ENCODE data around the gene ERBB4.
"Not testable (repeated sequence)": the region's sequence is repeated elsewhere in the genome, so short reads cannot be mapped to it uniquely, and the experiment has no call there.

Gene ERBB4

DNA sequence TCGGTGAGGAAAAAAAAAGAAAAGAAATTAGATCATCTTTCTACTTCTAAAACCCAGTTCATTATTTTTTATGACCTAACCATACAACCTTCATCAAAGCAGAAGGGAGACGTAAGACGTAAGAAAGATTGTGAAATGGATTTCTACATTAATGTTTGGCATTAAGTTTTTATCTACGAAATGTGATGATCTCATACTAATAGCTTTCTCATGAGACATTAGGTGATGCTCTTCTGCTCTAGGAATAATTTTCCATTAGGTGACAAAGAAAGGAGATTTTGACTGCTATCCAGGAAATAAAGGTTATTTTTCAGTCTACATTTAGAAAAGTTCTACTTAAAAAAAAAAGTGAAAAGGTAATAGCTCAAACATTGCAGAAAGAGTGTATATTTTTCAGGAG lies 748.6 kb downstream of the ERBB4 start:
- DNase-seq = no peak

DNA sequence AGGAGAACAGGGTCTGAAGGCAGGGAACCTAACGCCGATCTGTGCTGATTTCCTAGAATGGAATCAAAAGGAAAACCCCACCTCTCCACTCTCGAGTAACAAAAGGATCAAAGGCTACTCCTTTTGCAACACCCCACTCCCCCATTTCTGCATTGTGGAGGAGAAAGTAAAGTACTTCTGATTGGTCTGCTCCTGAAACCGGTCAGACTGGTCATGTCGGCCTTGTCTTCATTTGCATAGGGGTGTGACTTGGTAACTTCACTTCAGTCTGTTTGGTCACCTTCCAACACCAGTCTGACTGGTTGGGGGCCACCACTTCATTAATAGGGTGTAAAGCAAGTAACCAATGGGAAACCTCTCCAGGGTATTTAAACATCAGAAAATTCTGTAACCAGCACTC lies 771.9 kb downstream of the ERBB4 start:
- no peak for DNase-seq

DNA sequence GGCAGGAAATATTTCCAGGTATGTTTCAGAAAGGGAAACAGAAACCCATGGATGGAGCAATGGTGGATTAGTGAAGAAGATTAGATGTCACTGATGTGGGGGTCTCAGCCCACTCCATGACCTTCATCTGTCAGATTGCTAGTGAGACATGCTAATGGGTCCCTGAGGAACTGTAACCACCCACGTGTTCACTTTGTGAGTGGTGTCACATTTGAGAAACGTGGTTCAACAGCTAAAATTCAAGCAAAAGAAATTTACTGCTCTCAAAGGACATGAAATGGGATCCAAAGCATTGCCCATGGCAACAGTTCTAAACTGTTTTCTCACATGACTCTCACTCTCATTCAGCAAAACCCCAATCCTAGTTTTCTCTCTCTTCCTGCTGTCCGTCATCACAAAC lies 776.1 kb downstream of the ERBB4 start:
- DNase-seq = no peak

DNA sequence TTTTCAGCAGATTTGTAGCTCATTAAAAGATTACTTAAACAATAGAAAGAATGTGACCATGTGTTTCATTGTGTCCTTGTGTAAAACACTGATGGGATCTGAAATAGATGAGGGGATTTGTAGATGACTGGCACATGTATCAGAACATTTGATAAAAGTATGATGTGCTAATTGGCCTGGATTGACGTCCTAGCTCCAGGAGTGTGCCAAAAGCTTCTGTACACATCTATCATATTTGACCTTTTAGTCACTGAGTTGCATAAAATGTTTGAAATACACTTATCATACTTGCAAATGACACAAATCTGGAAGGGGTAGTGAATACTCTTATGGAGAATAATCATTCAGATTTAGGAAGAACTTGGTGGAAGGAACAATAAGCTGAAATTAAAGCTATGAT lies 778.5 kb downstream of the ERBB4 start:
- DNase-seq = no peak

DNA sequence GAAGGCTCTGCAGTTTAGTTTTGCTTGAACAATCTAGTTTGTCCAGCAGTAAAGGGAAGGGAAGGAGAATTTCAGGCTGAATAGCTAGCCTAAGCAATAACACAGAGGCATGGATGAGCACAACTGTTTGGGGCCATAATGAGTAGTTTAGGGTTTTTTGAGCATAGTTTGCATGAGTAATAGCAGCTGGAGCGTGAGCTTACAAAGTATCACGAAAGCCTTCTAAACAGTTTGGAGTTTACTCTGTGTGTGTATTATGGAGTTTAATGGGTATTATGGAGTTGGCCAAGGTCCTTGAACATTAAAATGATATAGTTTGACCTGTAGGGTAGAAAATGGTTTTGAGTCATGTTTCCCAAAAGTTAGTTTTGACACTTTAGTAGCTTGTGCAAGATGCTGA lies 782.3 kb downstream of the ERBB4 start:
- no peak for DNase-seq

DNA sequence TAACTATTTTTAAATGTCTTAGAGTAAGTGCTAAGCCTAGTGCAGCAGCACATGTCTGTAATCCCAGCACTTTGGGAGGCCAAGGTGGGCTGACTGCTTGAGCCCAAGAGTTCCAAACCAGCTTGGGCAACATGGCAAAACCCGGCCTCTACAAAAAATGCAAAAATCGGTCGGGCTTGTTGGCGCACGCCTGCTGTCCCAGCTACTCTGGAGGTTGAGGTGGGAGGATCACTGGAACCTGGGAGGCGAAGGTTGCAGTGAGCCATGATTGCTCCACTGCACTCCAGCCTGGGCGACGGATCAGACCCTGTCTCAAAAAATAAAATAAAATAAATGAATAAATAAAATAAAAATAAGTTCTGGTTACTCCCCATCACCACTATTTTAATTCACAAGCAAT lies 783.4 kb downstream of the ERBB4 start:
- DNase-seq = no peak

DNA sequence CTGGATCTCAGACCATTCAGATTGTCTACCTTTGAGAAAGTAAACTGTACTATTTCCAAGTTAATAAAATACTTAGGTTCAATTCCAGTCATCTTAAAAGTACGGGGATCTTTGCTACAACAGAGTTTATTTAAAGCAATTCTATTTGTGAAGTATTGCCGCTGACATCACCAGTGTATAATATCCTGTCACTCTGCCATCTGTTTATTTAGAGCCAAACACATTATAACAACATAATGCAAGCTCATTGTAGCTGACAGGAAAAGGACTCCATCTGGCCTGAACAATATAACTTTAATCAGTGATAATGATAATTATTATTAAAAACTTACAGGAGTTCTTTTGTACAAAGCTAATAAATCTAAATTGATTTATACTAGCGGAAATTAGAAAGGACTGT lies 786.8 kb downstream of the ERBB4 start:
- no peak for DNase-seq

DNA sequence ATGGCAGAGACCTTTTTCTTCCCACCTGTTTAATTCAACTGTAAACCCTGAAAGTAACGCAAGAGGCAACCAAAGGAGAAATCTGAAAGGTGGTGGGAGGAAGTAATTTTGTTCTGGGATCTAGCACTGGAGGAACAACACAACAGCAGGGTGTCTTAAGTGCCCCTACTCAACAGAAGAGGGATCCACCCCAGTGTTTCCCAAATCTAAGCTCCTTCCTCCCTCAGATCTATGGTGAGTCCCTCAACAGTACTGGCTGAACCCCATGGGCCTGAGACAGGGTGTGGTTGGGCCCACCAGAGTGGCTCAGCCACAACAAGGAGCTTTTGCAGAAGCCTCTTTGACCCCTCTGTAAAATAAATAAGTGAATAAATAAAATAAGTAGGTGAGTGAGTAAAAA lies 790.3 kb downstream of the ERBB4 start:
- DNase-seq = no peak

DNA sequence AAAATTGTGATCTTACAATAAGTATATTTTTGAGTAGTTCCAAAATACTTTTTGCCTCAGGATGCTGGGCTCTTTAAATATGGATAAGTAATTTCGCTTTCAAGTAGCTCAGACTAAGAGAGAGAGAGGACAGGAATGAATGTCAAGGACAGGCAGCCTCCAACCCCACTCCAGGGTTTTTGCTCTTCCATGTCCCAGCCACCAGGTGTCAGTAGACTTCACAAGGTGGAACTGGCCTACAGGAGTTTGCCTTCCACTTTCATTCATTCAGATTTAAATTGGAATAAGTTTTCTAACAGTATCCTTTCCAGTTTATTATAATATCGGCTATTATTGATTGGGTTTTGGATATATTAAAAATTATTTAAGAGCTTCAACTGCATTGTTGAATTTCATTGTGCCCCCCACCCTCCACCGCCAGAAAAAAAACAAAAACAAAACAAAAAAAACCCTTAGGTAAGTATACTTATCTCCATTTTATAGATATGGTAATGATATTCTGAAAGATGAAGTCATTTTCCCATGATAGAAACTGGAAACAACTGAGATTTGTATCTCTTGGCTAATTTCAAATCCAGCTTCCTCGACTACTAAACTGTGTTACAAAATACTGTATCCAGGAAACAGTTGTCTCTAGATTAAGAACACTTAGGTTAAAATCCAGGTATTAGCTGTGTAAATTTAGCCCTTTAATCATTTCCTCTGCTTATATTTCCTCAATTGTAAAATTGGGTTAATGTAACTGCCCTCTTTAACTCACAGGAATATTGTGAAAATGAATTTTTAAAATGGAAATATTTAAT lies 793.1 kb downstream of the ERBB4 start:
- no peak for DNase-seq

DNA sequence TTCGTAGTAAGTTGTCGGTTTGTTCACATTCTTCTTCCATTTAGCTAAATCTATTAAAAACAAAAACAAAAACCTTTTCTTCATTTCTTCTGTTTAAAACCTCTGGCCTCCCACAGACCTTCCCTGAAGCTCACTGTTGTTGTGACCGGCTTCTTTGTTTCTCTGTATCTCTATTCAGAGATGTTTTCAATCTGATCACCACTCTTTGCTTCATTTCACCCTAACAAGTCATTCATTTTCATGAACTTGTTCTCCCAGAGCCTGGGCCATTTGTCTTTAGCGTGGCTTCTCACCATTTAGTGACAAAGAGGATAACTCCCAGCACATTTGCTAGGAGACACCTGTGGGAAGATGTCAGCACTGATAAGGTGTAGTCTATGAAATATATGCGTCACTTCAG lies 794.2 kb downstream of the ERBB4 start:
- no peak for DNase-seq

DNA sequence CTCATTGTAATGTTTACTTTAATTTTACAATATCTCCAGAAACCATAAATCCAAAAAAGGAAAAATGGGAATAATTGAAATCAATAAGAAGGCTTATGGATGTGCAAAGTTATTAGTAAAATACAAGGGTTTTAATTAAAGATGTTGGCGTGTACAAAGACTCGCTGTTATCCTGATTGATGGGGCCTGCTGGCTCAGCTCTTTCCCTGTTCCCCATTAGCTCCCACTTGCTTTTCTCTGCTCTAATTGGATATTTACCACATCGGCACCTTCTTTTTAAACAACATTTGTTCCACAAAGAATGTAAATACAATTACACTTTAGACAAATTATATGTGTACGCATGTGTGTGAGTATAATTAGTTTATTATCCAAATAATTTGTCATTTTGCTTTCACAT lies 796.6 kb downstream of the ERBB4 start:
- no peak for DNase-seq

DNA sequence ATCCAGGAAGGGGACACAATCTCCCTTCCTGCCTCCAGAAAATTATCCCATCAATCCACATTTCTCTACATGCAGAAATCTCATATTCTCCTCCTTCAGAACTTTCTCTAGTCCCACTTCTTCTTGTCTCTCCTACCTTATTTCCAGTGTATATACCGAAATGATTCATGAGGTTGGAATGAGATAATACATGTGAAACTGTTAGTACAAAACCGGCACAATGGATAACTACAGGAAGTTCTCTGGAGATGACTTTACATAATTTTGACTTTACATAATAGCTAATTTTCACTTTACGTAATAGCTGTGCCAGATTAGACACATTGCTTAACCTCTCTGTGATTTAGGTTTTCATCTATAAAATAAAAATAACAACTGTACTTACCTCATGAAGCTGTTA lies 801.3 kb downstream of the ERBB4 start:
- no peak for DNase-seq

DNA sequence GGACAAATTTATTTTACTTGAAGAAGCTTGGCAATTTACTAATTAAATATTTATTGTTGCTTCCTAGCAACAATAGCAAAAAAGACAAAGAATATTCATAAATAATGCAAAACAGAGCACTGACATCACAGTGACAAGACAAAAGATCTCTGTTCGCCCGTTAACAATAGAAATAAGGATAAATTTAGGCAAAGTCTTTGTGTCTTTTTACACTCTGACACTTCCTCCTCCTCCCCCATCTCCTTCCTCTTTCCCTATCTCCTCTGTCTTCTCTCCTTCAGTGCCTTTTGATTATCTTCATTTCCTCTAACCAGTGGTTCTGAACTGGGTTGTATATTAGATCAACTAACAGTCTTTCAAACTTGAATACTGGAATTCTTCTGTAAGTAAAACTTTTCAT lies 808.4 kb downstream of the ERBB4 start:
- no peak for DNase-seq

DNA sequence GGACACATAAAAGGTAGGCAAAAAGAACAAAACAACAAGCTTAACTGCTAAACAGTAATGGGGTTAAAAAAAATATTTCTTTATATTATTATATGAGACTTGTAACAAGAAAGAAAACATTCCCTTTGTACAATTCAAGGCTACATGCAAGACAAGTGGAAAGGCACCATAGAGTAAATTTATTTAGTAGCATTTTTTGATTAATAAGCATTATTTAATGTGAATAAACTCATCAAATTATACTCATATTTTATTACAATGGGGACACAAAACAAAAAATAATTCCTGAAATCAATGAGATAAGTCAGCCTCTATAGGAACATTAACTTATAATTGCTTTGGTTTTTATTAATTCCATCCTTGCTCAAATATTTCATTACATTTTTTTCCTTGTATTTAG lies 809.2 kb downstream of the ERBB4 start:
- no peak for DNase-seq

DNA sequence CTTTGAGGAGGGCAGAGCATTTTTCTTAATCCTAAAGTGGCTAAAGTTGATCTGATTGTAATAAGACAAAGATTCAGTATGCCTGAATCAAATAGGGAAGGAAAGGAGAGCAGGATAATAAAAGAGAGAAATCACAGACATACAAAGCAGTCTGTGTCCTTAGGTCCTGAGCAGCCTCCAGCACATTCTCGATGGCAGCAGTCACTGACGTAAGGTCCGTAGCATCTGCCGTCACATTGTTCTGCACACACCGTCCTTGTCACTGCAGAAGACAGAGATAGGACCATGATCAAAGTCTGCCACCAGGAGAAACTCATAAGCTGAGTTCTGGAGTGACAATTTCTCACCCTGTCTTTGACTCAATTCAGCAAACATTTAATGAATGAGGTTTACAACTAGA lies 813.7 kb downstream of the ERBB4 start:
- no peak for DNase-seq

DNA sequence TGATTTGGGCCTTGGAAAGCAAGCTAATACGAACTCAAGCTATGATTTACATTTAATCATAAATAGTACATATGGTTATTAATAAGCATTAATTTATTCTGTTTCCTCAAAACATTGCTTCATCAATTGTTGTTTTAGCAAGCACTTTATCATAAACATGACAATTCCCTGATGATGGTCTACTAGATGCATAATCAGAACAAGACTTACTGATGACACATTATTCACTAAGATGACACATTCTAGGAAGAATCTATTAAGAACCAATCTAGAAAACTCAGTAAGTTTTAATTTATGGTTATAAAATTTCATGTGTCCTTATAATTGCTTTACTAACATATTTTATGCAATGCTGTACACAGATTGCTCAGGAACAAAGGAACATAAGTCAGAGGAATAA lies 815.2 kb downstream of the ERBB4 start:
- no peak for DNase-seq

DNA sequence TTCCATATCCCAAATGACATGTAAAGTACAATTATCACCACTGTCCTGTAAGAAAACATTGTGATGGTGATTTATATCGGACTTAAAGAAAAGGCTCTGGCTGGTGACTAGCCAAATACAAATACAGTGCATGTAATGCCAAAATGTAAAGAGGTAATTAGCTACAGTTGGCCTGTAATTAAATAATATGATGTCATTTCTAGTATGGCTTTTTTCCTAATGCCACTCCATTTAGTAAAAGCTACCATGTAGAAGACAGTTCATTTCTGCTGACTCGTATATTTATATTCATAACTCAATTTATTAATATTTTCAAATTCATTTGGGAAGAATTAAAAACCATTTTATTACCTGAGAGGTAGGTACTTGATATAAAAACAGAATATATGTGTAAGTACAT lies 815.7 kb downstream of the ERBB4 start:
- no peak for DNase-seq

DNA sequence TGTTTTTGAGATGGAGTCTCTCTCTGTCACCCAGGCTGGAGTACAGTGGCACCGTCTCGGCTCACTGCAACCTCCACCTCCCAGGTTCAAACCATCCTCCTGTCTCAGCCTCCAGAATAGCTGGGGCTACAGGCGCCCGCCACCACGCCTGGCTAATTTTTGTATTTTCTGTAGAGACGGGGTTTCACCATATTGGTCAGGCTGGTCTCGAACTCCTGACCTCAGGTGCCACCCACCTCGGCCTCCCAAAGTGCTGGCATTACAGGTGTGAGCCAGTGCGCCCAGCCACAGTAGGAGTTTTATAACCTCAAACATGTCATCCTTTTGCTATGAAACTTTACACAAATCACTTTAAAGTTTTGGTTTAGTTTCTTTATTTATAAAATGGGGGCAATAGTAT lies 816.7 kb downstream of the ERBB4 start:
- DNase-seq = not testable (repeated sequence)

DNA sequence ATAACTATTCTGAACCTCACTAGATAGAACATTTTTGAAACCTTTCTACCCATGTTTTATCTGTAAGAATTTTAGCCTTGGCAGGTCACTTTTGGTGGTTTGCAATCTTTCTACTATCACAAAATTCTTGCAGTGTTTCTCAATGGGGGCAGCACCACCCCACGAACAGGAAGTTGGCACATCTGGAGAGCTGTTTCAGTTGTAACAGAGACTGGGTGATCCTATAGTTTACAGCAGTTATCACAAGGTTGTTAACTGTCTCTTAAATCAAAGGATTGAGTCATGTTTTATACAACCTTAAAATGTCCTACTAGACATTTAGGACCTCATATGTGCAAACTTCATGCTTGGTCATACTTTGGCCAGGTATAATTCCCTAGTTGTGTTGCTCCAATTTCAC lies 829.2 kb downstream of the ERBB4 start:
- no peak for DNase-seq

DNA sequence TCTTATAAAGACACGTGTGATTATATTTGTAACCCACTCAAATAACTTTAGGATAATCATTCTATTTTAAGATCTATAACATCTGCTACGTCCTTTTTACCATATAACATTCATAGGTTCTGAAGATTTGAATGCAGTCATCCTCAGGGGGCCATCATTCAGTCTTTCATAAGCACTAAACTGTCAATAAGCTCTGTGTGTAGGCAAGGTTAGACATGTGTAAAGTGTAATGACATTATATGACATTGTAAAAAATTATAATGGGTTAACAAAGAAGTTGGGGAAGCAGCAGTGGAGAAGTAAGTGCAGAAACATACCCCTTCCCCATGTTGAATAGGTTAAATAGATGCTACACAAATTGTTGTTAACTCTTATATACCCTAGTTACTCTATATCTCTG lies 845.9 kb downstream of the ERBB4 start:
- no peak for DNase-seq

DNA sequence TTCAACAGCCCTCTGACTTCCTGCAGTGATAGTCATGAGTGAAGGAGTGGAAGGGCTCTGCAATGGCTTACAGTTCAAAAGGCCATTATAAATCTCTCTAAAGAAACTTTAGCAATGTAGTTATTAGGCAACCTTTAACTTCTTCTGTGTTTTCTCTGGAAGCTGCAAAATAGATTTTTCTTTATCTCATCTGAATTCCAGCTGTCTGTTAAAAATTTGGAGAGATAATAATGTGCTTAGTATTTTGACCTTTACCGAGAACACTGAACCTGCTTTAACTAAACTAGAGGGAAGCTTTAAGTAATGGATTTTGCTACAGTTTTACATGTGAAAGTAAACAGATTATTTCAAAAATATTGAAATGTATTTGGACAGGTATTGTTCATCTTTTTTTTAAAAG lies 847.9 kb downstream of the ERBB4 start:
- no peak for DNase-seq

DNA sequence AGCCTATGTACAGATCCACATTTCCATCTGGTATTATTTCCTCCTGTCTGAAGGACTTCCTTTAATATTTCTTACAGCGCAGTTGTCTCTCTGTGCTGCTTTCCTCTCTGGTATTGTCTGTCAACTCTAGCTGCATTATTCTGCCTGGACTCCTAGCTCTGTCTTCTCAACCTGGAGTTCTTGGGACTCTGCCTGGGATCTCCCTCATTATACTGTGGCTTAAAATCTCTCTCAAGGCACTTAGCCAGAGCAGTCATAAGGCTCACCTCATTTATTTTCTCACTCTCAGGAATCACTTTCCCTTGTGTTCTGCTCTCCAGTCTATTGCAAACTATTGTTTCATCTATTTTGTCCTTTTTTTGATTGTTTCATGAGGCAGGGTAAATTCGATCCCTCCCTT lies 850.4 kb downstream of the ERBB4 start:
- no peak for DNase-seq

DNA sequence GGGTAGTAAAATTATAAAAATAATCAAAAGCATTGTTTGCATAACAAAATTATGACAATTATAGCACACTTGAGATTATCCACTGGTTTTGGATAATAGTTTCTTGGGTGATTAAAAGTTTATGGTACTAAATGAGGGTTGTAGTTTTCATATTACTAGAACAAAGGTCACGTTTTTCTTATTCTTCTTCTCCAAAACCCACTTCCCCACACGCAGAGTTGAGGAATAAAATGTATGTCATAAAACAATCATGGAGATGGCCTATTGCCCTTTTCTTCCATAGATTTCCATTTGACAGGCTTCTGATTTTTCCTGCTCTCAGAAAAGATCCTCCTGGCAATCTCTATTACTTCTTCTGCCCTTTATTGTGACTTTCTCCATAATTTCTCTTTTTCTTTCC lies 863.9 kb downstream of the ERBB4 start:
- no peak for DNase-seq

DNA sequence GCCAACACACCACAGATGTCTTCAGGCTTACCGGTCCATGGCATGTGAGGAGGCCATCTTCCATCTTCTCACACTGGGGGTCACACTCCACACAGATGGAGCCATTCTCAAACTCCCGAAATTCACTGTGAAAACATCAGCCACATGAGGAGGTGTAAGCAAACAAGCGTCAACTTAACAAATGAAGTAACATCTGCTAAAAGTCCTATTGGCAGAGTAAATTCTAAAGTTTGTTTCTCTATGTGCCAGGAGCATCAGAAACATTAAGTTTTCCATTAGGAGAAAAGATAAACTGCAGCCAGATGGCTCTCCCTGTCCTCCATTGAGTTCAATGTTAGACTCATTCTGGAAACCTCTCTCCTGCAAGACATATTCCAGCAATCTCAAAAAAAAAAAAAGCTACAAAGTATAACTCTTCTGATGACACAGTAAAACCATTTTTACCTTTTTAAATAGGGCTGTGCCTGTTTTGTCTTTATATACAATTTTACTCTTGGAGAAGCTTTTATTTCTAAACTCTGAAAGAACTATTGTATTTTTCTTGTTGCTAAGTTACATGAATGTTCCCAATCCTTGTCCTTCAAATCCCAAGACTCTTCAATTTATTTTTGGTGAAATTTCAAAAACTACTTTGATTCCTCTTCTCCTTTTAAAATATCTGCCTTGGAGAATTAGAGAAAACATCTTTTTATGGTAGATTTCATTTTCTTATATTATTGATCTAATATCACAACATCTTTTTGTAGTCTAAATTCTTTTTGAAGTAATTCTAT lies 865.3 kb downstream of the ERBB4 start:
- DNase-seq = no peak

DNA sequence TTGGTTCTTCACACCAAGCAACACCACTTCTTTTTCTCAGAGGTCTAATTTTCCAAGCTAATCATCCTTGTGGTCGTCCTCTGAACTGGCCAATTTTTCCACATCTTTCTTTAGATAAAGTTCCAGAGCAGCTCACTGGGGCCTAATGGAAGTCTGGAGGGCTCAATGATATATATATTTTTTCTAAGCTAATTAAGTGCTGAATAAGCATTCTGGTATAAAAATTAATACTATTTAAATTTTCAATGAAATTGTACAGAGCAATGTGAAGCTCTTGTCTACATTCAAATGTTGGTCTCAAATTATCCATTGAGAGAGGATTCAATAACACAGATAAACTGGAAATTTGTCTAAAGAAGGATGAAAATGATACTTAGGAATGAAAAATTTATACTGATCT lies 866.6 kb downstream of the ERBB4 start:
- DNase-seq = no peak

Measured in CD4-positive, alpha-beta T cell treated with Interleukin-17A for 4 hours (primary cell).